GM23338 (cell line): ENCODE measurements around the gene EYS. TPM values are rescaled to one million over a fixed set of nuclear protein-coding genes. Genes with fewer than 3 reads are reported as not detected.

Experiments used
- ATAC-seq: fragments of 200-7000 bp; cut with Tn5 transposase; 3 replicates; pipeline ENCODE4 v1.9.1; 2020
- DNase-seq: peaks from one replicate; pipeline ENCODE4 v3.0.0-alpha.2; 2015; ENCODE audit warnings: low spot score
- H2AFZ ChIP-seq: fragments of 200-600 bp; sonication (generic); 2 replicates; pipeline ENCODE4 v1.8.0; 2016; ENCODE audit warnings: antibody characterized with exemption, mild to moderate bottlenecking, moderate library complexity
- H3F3A ChIP-seq: fragments of 200-600 bp; sonication (generic); replicated peaks from 2 replicates; pipeline ENCODE4 v1.8.0; 2017; ENCODE audit warnings: antibody characterized with exemption, mixed run types, low read depth
- H3K27ac ChIP-seq: fragments of 200-600 bp; sonication (generic); 2 replicates; pipeline ENCODE4 v1.6.1; 2016; ENCODE audit warnings: low read depth
- H3K27me3 ChIP-seq: fragments of 200-600 bp; sonication (generic); 2 replicates; pipeline ENCODE4 v1.8.0; 2016; ENCODE audit warnings: mild to moderate bottlenecking, mixed run types, moderate library complexity; ENCODE audit not compliant: insufficient read depth
- H3K36me3 ChIP-seq: fragments of 200-600 bp; sonication (generic); 2 replicates; pipeline ENCODE4 v1.8.0; 2016; ENCODE audit warnings: mild to moderate bottlenecking; ENCODE audit not compliant: insufficient read depth
- H3K4me1 ChIP-seq: fragments of 200-600 bp; sonication (generic); 2 replicates; pipeline ENCODE4 v1.8.0; 2016; ENCODE audit warnings: mild to moderate bottlenecking, moderate library complexity; ENCODE audit not compliant: insufficient read depth
- H3K4me2 ChIP-seq: fragments of 200-600 bp; sonication (generic); 2 replicates; pipeline ENCODE4 v1.7.1; 2017; ENCODE audit warnings: mixed run types
- H3K4me3 ChIP-seq: fragments of 200-600 bp; sonication (generic); 2 replicates; pipeline ENCODE4 v1.6.1; 2016; ENCODE audit warnings: mixed run types
- H3K79me2 ChIP-seq: fragments of 200-600 bp; sonication (generic); replicated peaks from 2 replicates; pipeline ENCODE4 v1.8.0; 2017; ENCODE audit warnings: mild to moderate bottlenecking; ENCODE audit not compliant: insufficient read depth
- H3K9me2 ChIP-seq: fragments of 200-600 bp; sonication (generic); 2 replicates; pipeline ENCODE4 v1.8.0; 2017; ENCODE audit not compliant: insufficient read depth
- H4K20me1 ChIP-seq: fragments of 200-600 bp; sonication (generic); replicated peaks from 2 replicates; pipeline ENCODE4 v1.8.0; 2017; ENCODE audit warnings: mild to moderate bottlenecking; ENCODE audit not compliant: insufficient read depth
- H3K27ac Mint-ChIP-seq: 2 replicates; pipeline ENCODE4 v1.8.0; 2020; ENCODE audit warnings: inconsistent platforms, mild to moderate bottlenecking, moderate library complexity, mixed read lengths
- H3K27me3 Mint-ChIP-seq: 3 replicates; pipeline ENCODE4 v1.8.0; 2022; ENCODE audit warnings: low read depth, mild to moderate bottlenecking, moderate library complexity, mixed read lengths, inconsistent platforms; ENCODE audit not compliant: insufficient read depth, poor library complexity
- H3K36me3 Mint-ChIP-seq: 3 replicates; pipeline ENCODE4 v1.8.0; 2021; ENCODE audit warnings: low read depth, mild to moderate bottlenecking, inconsistent platforms, moderate library complexity, mixed read lengths
- H3K4me1 Mint-ChIP-seq: 3 replicates; pipeline ENCODE4 v1.8.0; 2020; ENCODE audit warnings: mild to moderate bottlenecking, inconsistent platforms, mixed read lengths
- H3K4me3 Mint-ChIP-seq: 3 replicates; pipeline ENCODE4 v1.8.0; 2021; ENCODE audit warnings: moderate library complexity, mild to moderate bottlenecking, inconsistent platforms, mixed read lengths
- H3K9me3 Mint-ChIP-seq: 3 replicates; pipeline ENCODE4 v1.8.0; 2020; ENCODE audit warnings: moderate library complexity, mild to moderate bottlenecking, inconsistent platforms, mixed read lengths
- CREB1 ChIP-seq: fragments of 250-450 bp; sonication (Bioruptor Pico); IDR thresholded peaks from 2 replicates; pipeline ENCODE4 v1.5.0; 2020; ENCODE audit warnings: low read depth, mild to moderate bottlenecking, moderate library complexity
- ETS1 ChIP-seq: IDR thresholded peaks from 2 replicates; pipeline ENCODE4 v1.6.1; 2016; ENCODE audit warnings: antibody characterized with exemption
- EZH2 ChIP-seq: fragments of 200-600 bp; sonication (generic); IDR thresholded peaks from one replicate; pipeline ENCODE4 v1.8.0; 2017; ENCODE audit warnings: antibody characterized with exemption, mild to moderate bottlenecking, low read depth; ENCODE audit not compliant: unreplicated experiment
- EZH2phosphoT487 ChIP-seq: fragments of 200-600 bp; sonication (generic); IDR thresholded peaks from one replicate; pipeline ENCODE4 v1.8.1; 2018; ENCODE audit warnings: antibody characterized with exemption; ENCODE audit not compliant: unreplicated experiment
- JUNB ChIP-seq: IDR thresholded peaks from one replicate; pipeline ENCODE4 v1.6.1; 2016; ENCODE audit warnings: antibody characterized with exemption; ENCODE audit not compliant: unreplicated experiment
- NANOG ChIP-seq: IDR thresholded peaks from 2 replicates; pipeline ENCODE4 v1.6.1; 2016; ENCODE audit warnings: antibody characterized with exemption, borderline replicate concordance
- POLR2AphosphoS5 ChIP-seq: IDR thresholded peaks from 2 replicates; pipeline ENCODE4 v1.6.1; 2016; ENCODE audit warnings: antibody characterized with exemption, low read depth
- STAT1 ChIP-seq: IDR thresholded peaks from one replicate; pipeline ENCODE4 v1.6.1; 2016; ENCODE audit warnings: antibody characterized with exemption; ENCODE audit not compliant: unreplicated experiment
- ZNF114 ChIP-seq: fragments of 250-450 bp; sonication (Bioruptor Pico); IDR thresholded peaks from 2 replicates; pipeline ENCODE4 v1.5.0; 2020; ENCODE audit warnings: mild to moderate bottlenecking, moderate library complexity
- ZNF331 ChIP-seq: fragments of 250-450 bp; sonication (Bioruptor Pico); IDR thresholded peaks from 2 replicates; pipeline ENCODE4 v1.5.0; 2020; ENCODE audit warnings: low read depth, mild to moderate bottlenecking, moderate library complexity
- polyA plus RNA-seq: library from polyadenylated mRNA; unstranded; fragments of >200 nt; fragmentation: Nextera tagmentation; extraction: Ambion mirVana; gene quantifications from 2 replicates; pipeline ENCODE4 v1.2.1, GENCODE V29; 2016
- total RNA-seq: library from RNA; depleted of rRNA; stranded (reverse); fragments of >200 nt; shearing (Covaris generic); gene quantifications from 2 replicates; pipeline ENCODE4 v1.2.3, GENCODE V29; 2014
- TF ChIP-seq, protein P1 (sequence below): IDR thresholded peaks from one replicate; pipeline ENCODE4 v1.6.1; 2018; ENCODE audit warnings: antibody characterized with exemption; ENCODE audit not compliant: unreplicated experiment
- TF ChIP-seq, protein P2 (sequence below): fragments of 250-450 bp; sonication (Bioruptor Pico); IDR thresholded peaks from 2 replicates; pipeline ENCODE4 v1.5.0; 2020; ENCODE audit warnings: mild to moderate bottlenecking, moderate library complexity

The EYS gene
- total and polyA plus RNA-seq, 2 experiments from 2014 or later, result 0.38 to 0.52 TPM

- TF ChIP-seq, protein P1, sequence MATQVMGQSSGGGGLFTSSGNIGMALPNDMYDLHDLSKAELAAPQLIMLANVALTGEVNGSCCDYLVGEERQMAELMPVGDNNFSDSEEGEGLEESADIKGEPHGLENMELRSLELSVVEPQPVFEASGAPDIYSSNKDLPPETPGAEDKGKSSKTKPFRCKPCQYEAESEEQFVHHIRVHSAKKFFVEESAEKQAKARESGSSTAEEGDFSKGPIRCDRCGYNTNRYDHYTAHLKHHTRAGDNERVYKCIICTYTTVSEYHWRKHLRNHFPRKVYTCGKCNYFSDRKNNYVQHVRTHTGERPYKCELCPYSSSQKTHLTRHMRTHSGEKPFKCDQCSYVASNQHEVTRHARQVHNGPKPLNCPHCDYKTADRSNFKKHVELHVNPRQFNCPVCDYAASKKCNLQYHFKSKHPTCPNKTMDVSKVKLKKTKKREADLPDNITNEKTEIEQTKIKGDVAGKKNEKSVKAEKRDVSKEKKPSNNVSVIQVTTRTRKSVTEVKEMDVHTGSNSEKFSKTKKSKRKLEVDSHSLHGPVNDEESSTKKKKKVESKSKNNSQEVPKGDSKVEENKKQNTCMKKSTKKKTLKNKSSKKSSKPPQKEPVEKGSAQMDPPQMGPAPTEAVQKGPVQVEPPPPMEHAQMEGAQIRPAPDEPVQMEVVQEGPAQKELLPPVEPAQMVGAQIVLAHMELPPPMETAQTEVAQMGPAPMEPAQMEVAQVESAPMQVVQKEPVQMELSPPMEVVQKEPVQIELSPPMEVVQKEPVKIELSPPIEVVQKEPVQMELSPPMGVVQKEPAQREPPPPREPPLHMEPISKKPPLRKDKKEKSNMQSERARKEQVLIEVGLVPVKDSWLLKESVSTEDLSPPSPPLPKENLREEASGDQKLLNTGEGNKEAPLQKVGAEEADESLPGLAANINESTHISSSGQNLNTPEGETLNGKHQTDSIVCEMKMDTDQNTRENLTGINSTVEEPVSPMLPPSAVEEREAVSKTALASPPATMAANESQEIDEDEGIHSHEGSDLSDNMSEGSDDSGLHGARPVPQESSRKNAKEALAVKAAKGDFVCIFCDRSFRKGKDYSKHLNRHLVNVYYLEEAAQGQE, result no peak
Observed at GRCh38 chr6:64220801-64221200, 1486.2 kb downstream of the EYS start (continued).

GRCh38 chr6:64217721-64218620 is 1489.1 kb downstream of the EYS start:
- no peak overlapping the region for H3K4me2 ChIP-seq
- no peak overlapping the region for H3K27ac ChIP-seq
- Mint-ChIP-seq H3K9me3 (peaks cover 2% of the 10 kb centered on the region; the same call in 2 of the 3 replicates), H3K4me3 (no peak overlapping the region), H3K4me1 (no peaks in the 10 kb centered on the region), H3K27me3 (no peaks in the 10 kb centered on the region), H3K36me3 (no peaks in the 10 kb centered on the region), H3K27ac (no peak overlapping the region)
- DNase-seq, result no peak
- no peaks in the 10 kb centered on the region for H4K20me1 ChIP-seq
- H3K36me3 ChIP-seq, result no peaks in the 10 kb centered on the region
- H3K4me3 ChIP-seq, result no peak overlapping the region
- ATAC-seq, result no peak
- no peaks in the 10 kb centered on the region for H3K79me2 ChIP-seq
- H3K9me2 ChIP-seq, result no peaks in the 10 kb centered on the region; the same call in 1 of the 2 replicates
- H2AFZ ChIP-seq, result no peak overlapping the region
- H3F3A ChIP-seq, result no peaks in the 10 kb centered on the region
- H3K4me1 ChIP-seq, result no peaks in the 10 kb centered on the region
- no peaks in the 10 kb centered on the region for H3K27me3 ChIP-seq
- TF ChIP-seq ZNF114 (CRISPR knock-in tag) (no peak), ZNF331 (CRISPR knock-in tag) (no peak), EZH2phosphoT487 (no peak), EZH2 (no peak), NANOG (no peak), CREB1 (CRISPR knock-in tag) (no peak), STAT1 (no peak), JUNB (no peak), ETS1 (no peak), POLR2AphosphoS5 (no peak)
- TF ChIP-seq, protein P2, sequence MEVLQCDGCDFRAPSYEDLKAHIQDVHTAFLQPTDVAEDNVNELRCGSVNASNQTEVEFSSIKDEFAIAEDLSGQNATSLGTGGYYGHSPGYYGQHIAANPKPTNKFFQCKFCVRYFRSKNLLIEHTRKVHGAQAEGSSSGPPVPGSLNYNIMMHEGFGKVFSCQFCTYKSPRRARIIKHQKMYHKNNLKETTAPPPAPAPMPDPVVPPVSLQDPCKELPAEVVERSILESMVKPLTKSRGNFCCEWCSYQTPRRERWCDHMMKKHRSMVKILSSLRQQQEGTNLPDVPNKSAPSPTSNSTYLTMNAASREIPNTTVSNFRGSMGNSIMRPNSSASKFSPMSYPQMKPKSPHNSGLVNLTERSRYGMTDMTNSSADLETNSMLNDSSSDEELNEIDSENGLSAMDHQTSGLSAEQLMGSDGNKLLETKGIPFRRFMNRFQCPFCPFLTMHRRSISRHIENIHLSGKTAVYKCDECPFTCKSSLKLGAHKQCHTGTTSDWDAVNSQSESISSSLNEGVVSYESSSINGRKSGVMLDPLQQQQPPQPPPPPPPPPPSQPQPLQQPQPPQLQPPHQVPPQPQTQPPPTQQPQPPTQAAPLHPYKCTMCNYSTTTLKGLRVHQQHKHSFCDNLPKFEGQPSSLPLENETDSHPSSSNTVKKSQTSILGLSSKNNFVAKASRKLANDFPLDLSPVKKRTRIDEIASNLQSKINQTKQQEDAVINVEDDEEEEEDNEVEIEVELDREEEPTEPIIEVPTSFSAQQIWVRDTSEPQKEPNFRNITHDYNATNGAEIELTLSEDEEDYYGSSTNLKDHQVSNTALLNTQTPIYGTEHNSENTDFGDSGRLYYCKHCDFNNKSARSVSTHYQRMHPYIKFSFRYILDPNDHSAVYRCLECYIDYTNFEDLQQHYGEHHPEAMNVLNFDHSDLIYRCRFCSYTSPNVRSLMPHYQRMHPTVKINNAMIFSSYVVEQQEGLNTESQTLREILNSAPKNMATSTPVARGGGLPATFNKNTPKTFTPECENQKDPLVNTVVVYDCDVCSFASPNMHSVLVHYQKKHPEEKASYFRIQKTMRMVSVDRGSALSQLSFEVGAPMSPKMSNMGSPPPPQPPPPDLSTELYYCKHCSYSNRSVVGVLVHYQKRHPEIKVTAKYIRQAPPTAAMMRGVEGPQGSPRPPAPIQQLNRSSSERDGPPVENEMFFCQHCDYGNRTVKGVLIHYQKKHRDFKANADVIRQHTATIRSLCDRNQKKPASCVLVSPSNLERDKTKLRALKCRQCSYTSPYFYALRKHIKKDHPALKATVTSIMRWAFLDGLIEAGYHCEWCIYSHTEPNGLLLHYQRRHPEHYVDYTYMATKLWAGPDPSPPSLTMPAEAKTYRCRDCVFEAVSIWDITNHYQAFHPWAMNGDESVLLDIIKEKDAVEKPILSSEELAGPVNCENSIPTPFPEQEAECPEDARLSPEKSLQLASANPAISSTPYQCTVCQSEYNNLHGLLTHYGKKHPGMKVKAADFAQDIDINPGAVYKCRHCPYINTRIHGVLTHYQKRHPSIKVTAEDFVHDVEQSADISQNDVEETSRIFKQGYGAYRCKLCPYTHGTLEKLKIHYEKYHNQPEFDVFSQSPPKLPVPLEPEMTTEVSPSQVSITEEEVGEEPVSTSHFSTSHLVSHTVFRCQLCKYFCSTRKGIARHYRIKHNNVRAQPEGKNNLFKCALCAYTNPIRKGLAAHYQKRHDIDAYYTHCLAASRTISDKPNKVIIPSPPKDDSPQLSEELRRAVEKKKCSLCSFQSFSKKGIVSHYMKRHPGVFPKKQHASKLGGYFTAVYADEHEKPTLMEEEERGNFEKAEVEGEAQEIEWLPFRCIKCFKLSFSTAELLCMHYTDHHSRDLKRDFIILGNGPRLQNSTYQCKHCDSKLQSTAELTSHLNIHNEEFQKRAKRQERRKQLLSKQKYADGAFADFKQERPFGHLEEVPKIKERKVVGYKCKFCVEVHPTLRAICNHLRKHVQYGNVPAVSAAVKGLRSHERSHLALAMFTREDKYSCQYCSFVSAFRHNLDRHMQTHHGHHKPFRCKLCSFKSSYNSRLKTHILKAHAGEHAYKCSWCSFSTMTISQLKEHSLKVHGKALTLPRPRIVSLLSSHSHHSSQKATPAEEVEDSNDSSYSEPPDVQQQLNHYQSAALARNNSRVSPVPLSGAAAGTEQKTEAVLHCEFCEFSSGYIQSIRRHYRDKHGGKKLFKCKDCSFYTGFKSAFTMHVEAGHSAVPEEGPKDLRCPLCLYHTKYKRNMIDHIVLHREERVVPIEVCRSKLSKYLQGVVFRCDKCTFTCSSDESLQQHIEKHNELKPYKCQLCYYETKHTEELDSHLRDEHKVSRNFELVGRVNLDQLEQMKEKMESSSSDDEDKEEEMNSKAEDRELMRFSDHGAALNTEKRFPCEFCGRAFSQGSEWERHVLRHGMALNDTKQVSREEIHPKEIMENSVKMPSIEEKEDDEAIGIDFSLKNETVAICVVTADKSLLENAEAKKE (CRISPR knock-in tag), result no peak
